ENCODE measurements around the gene APBA2. TPM values are rescaled to one million over a fixed set of nuclear protein-coding genes. Genes with fewer than 3 reads are reported as not detected.

Gene APBA2
- total RNA-seq, 1 donor from 2014 or later, result 33.1 TPM

DNA sequence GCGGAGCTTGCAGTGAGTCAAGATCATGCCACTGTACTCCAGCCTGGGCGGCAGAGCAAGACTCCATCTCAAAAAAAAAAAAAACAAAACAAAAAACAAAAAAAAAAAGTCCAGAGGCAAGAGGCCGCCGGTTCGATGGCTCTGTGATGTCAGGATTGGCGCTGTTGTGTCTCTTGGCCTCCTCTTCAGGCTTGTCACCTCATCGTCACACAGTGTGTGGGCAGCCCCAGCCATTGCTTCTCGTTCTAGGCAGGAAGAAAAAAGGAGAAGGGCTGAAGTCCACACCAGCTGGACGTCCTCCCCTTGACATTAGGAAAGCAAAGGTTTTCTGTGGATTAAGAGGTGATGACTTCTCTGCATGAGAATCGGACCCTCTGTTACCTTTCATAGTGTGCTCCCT lies 192.8 kb downstream of the APBA2 start:
- Mint-ChIP-seq H3K9me3 (no peaks in the 10 kb centered on the region), H3K27me3 (ENCODE audit: low read depth) (no peaks in the 10 kb centered on the region), H3K27ac (no peak overlapping the region), H3K4me3 (no peak overlapping the region), H3K36me3 (peaks cover 1% of the 10 kb centered on the region), H3K4me1 (no peaks in the 10 kb centered on the region)
- no peak for DNase-seq (ENCODE audit: low spot score in 2 of 2, unreplicated experiment in 2 of 2)
- TF ChIP-seq, protein P1, sequence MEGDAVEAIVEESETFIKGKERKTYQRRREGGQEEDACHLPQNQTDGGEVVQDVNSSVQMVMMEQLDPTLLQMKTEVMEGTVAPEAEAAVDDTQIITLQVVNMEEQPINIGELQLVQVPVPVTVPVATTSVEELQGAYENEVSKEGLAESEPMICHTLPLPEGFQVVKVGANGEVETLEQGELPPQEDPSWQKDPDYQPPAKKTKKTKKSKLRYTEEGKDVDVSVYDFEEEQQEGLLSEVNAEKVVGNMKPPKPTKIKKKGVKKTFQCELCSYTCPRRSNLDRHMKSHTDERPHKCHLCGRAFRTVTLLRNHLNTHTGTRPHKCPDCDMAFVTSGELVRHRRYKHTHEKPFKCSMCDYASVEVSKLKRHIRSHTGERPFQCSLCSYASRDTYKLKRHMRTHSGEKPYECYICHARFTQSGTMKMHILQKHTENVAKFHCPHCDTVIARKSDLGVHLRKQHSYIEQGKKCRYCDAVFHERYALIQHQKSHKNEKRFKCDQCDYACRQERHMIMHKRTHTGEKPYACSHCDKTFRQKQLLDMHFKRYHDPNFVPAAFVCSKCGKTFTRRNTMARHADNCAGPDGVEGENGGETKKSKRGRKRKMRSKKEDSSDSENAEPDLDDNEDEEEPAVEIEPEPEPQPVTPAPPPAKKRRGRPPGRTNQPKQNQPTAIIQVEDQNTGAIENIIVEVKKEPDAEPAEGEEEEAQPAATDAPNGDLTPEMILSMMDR (IDR thresholded peaks at IDR 0.05; ENCODE audit: unreplicated experiment), result no peak

DNA sequence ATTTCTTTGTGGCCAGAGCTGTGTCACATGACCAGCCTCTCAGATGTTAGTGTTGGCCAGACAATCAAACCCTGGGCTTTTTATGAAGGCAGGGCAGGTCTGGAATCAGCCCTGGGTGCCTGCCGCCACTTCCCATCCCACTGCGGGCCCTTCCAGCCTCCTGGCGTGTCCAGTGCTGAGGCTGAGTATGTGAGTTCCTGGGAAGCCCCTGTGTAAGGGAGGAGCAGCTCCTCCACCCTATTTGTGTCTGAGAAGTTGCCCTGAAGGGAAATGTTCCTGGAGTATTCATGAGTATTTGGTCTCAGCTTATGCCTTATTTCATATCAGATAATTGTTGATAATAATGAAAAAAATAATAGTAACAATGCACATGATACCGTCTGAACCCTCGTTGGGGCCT lies 193.7 kb downstream of the APBA2 start:
- TF ChIP-seq, protein P1 (IDR thresholded peaks at IDR 0.05; ENCODE audit: unreplicated experiment), result no peak
- peaks cover 3% of the 10 kb centered on the region for H3K36me3 Mint-ChIP-seq
- no peaks in the 10 kb centered on the region for H3K4me1 Mint-ChIP-seq
- H3K27me3 Mint-ChIP-seq (ENCODE audit: low read depth), result no peaks in the 10 kb centered on the region
- peaks cover 4% of the 10 kb centered on the region for H3K9me3 Mint-ChIP-seq
- no peak overlapping the region for H3K4me3 Mint-ChIP-seq
- no peak for DNase-seq (ENCODE audit: low spot score in 2 of 2, unreplicated experiment in 2 of 2)
- no peak overlapping the region for H3K27ac Mint-ChIP-seq

DNA sequence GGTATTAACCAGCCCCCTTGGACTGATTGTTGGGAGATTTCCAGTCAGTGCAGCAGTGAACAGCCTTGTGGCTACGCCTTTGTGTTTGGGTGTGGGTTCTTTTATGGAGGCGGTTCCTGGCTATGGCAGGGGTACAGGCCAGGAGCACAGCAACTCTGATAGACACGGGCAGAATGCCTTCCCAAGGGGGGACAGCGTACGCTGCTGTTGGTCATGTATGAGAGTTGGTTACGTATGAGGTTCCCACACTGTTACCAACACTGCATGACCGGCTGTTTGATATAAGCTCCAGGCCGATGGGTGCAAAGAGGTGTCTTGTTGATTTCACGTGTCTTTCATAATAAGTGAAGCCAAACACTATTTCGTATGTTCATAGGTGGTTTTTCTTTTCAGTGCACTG lies 196.0 kb downstream of the APBA2 start:
- no peak overlapping the region for H3K27ac Mint-ChIP-seq
- no peak for DNase-seq (ENCODE audit: low spot score in 2 of 2, unreplicated experiment in 2 of 2)
- no peaks in the 10 kb centered on the region for H3K27me3 Mint-ChIP-seq (ENCODE audit: low read depth)
- TF ChIP-seq, protein P1 (IDR thresholded peaks at IDR 0.05; ENCODE audit: unreplicated experiment), result no peak
- H3K4me1 Mint-ChIP-seq, result no peaks in the 10 kb centered on the region
- peaks cover 14% of the 10 kb centered on the region for H3K9me3 Mint-ChIP-seq
- H3K36me3 Mint-ChIP-seq, result peaks cover 12% of the 10 kb centered on the region
- H3K4me3 Mint-ChIP-seq, result no peak overlapping the region

DNA sequence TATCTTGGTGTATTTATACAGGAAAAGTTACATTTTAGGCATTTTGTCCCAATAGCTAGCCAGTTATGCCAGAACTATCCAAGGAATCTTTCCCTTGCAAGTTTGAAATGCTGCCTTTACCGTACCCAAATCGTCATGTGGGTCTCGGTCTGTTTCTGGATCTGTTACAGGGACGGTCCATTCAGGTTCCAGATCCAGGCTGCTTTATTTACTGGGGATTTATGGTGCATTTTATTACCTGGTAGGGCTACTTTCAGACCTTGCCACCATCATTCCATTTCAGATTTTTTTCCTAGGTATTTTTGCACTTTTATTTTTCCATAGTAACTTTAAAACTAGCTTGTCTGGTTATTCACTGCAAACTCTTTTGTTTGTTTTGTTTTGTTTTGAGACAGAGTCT lies 197.4 kb downstream of the APBA2 start:
- TF ChIP-seq, protein P1 (IDR thresholded peaks at IDR 0.05; ENCODE audit: unreplicated experiment), result no peak
- Mint-ChIP-seq H3K4me1 (no peaks in the 10 kb centered on the region), H3K9me3 (peaks cover 14% of the 10 kb centered on the region), H3K27ac (no peak overlapping the region), H3K4me3 (no peak overlapping the region), H3K36me3 (peaks cover 12% of the 10 kb centered on the region), H3K27me3 (ENCODE audit: low read depth) (no peaks in the 10 kb centered on the region)
- DNase-seq (ENCODE audit: low spot score in 2 of 2, unreplicated experiment in 2 of 2), result no peak

DNA sequence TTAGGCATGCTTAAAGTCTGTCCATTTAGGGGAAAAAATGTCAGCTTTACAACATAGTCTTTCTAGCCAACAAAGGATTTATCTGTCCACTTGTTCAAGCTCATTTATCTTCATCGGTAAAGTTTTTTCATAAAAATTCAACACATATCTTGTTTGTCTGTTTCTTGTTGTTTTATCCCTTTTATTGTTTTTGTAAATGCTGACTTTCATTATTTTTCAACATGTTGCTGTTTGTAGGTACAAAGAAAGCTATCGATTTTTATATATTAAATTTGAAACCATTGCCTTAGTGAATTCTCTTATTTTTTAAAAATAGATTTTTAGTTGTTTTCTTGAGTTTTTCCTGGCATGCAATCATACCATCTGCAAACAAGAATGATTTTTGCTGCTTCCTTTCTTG lies 198.1 kb downstream of the APBA2 start:
- TF ChIP-seq, protein P1 (IDR thresholded peaks at IDR 0.05; ENCODE audit: unreplicated experiment), result no peak
- H3K9me3 Mint-ChIP-seq, result peaks cover 14% of the 10 kb centered on the region
- no peak for DNase-seq (ENCODE audit: low spot score in 2 of 2, unreplicated experiment in 2 of 2)
- peaks cover 12% of the 10 kb centered on the region for H3K36me3 Mint-ChIP-seq
- H3K4me1 Mint-ChIP-seq, result no peaks in the 10 kb centered on the region
- H3K4me3 Mint-ChIP-seq, result no peak overlapping the region
- no peak overlapping the region for H3K27ac Mint-ChIP-seq
- H3K27me3 Mint-ChIP-seq (ENCODE audit: low read depth), result no peaks in the 10 kb centered on the region

DNA sequence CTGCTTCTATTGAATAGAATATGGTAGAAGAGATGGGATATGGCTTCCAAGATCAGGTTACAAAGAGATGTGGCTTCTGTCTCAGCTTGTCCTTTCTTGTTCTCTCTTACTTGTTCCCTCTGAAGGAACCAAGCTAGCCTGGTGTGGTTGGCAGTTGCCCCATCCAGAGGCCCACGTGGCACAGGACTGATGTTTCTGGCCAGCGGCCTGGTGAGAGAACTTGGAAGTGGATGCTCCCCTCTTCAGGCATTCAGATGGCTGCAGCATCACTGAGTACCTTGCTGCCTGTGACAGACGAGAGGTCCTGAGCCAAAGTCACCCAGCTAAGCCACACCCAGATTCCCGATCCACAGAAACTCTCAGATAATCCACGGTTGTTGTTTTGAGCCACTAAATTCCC lies 200.2 kb downstream of the APBA2 start:
- no peaks in the 10 kb centered on the region for H3K27me3 Mint-ChIP-seq (ENCODE audit: low read depth)
- H3K4me1 Mint-ChIP-seq, result no peaks in the 10 kb centered on the region
- TF ChIP-seq, protein P1 (IDR thresholded peaks at IDR 0.05; ENCODE audit: unreplicated experiment), result no peak
- no peak overlapping the region for H3K27ac Mint-ChIP-seq
- H3K36me3 Mint-ChIP-seq, result peaks cover 12% of the 10 kb centered on the region
- no peak for DNase-seq (ENCODE audit: low spot score in 2 of 2, unreplicated experiment in 2 of 2)
- H3K4me3 Mint-ChIP-seq, result no peak overlapping the region
- H3K9me3 Mint-ChIP-seq, result peaks cover 14% of the 10 kb centered on the region
